ENCODE data around the gene CEPT1. TPM values are rescaled to one million over a fixed set of nuclear protein-coding genes. Genes with fewer than 3 reads are reported as not detected.
A peak's percentile ranks its signal among the peaks of the same experiment; 100 is the strongest.

CEPT1 gene
- total and polyA plus RNA-seq, 2 donors (not counting 3 experiments of a cell fraction or from before 2014, with no cell fraction given): 13.6 to 29.1 TPM

DNA sequence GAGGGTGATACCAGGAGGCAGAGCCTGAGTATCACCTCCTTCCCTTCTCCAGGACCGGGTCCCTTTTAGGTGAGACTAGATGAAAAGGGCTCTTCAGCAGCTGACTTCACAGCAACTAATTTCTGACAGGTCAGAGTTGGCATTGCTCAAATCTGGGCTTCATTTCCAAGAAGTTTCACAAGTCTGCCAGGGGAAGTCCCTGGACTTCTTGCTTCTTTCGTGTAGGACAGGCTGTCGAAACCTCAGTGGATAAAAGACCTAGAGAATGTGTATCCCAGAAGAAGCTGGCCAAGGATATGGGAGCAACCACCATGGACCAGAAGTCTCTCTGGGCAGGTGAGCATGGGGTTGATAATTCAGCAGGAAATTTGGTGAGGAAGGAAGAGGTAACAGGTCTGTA lies 87.4 kb downstream of the CEPT1 start, which contains the start of gene CHI3L2:
Gene CHI3L2, plus strand, starts transcription at position 280 of the 400 bp plus-strand sequence. Its CDS starts 17 bp downstream, at position 297.
- H3K4me3 ChIP-seq (replicated peaks in 1 of 3; ENCODE audit: insufficient read depth in 1 of 3, low read depth in 1 of 3, low read length in 3 of 3): no peak within 1 kb of the TSS
- H2AFZ ChIP-seq (ENCODE audit: low read depth, low read length): no peak within 1 kb of the TSS
- H3K9me1 ChIP-seq (replicated peaks; ENCODE audit: control insufficient read depth, extremely low read depth, insufficient read depth, low read length): no peaks in the 10 kb centered on the region
- H3K4me2 ChIP-seq (ENCODE audit: insufficient read depth, low read length): no peak within 1 kb of the TSS
- peaks cover 0 to 7% of the 10 kb centered on the region in 2 experiments for H3K27me3 ChIP-seq (ENCODE audit: control insufficient read depth in 2 of 2, insufficient read depth in 2 of 2, low read length in 2 of 2)
- DNase-seq (ENCODE audit: low read depth, low spot score): no peak
- H3K9ac ChIP-seq (replicated peaks; ENCODE audit: extremely low read depth, insufficient read depth, low read length): no peak within 1 kb of the TSS
- H3K36me3 ChIP-seq (ENCODE audit: control insufficient read depth in 2 of 2, extremely low read depth in 1 of 2, insufficient read depth in 2 of 2, low read length in 2 of 2): no peaks in the 10 kb centered on the region
- no peak within 1 kb of the TSS for H3K27ac ChIP-seq (ENCODE audit: insufficient read depth, low read depth, low read length)
- BruUV-seq (replicated peaks): no TSS peak
- no peaks in the 10 kb centered on the region for H3K4me1 ChIP-seq (ENCODE audit: control insufficient read depth, extremely low read depth, insufficient read depth, low read length)
- intact Hi-C loops (cut with micrococcal nuclease) (no loop called here), dilution Hi-C loops (cut with MboI; ENCODE audit: extremely low pct_ligation_motif_present, low sequenced_read_pairs) (no loop called here)
- H3K79me2 ChIP-seq (ENCODE audit: control insufficient read depth, insufficient read depth, low read length): no peaks in the 10 kb centered on the region
- TF ChIP-seq GATA2 (IDR thresholded peaks at IDR 0.05; ENCODE audit: insufficient read depth, insufficient read length, low read depth, low read length) (no peak), MYC (IDR thresholded peaks at IDR 0.05; ENCODE audit: low read depth, low read length) (no peak), POLR2AphosphoS5 (IDR thresholded peaks at IDR 0.05; ENCODE audit: insufficient read depth, low read depth, low read length) (no peak), POLR2A (IDR thresholded peaks at IDR 0.05; ENCODE audit: low read depth, low read length) (no peak)
- no peak for FAIRE-seq
- H4K20me1 ChIP-seq (replicated peaks; ENCODE audit: control insufficient read depth, extremely low read depth, insufficient read depth, low read length): no peaks in the 10 kb centered on the region
- ChIA-PET CTCF (interaction anchor here (0.8 kb wide), 1 partner anchor 172 kb away, joined by 4 read pairs; no protein-coding TSS in a partner anchor), POLR2A (no interaction called here)
- H3K9me3 ChIP-seq (replicated peaks; ENCODE audit: control insufficient read depth, insufficient read depth, low read length): no peaks in the 10 kb centered on the region

DNA sequence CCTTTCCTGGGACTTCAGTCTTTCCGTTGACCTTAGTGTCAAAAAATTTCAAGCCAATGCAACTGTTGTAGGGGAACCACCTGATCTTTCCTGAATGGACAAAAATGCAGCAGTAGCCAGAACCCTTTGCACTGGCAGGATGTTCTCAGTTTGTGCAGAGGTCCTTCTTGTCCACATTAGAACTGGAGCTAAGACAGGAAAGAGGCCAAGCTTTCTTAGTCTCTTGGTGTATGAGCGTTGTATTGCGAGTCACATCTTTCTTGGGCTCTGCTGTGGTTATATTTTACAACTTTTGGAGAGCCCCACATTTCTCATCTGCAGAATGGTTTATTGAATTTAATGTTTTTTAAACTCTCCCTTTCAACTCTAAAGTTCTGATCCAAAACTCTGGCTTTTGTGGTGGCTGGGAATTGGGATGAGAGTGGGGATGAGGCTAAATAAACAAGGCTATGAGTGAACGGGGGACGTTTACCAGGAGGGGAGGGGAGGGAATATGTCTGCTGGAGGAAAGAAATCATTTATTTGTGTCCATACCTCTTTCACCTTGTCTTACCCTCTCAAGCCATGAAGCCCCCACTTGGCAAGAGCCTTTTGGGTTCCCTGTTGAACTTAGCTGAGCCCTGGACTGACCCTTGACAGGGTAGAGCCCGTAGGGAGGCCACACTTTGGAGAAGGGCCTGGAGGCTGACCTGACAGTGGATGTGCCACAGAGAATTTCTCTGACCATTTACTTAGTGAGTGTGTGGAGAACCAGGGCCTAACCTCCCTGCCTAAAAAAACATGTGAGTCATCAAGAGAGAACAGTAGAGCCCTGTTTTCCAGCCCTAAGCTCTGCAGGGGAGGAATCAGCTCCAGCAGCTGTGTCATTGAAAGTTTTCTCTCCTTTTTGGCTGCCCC lies 88.1 kb downstream of the CEPT1 start:
- Histone ChIP-seq H3K79me2 (ENCODE audit: control insufficient read depth, insufficient read depth, low read length) (no peaks in the 10 kb centered on the region), H3K27ac (ENCODE audit: insufficient read depth, low read depth, low read length) (no peak overlapping the region), H3K9ac (replicated peaks; ENCODE audit: extremely low read depth, insufficient read depth, low read length) (no peak overlapping the region), H3K27me3 (ENCODE audit: control insufficient read depth in 2 of 2, insufficient read depth in 2 of 2, low read length in 2 of 2) (peaks cover 0 to 7% of the 10 kb centered on the region in 2 experiments), H3K9me1 (replicated peaks; ENCODE audit: control insufficient read depth, extremely low read depth, insufficient read depth, low read length) (no peaks in the 10 kb centered on the region), H3K4me3 (replicated peaks in 1 of 3; ENCODE audit: insufficient read depth in 1 of 3, low read depth in 1 of 3, low read length in 3 of 3) (no peak overlapping the region), H3K36me3 (ENCODE audit: control insufficient read depth in 2 of 2, extremely low read depth in 1 of 2, insufficient read depth in 2 of 2, low read length in 2 of 2) (no peaks in the 10 kb centered on the region), H4K20me1 (replicated peaks; ENCODE audit: control insufficient read depth, extremely low read depth, insufficient read depth, low read length) (no peaks in the 10 kb centered on the region), H3K4me1 (ENCODE audit: control insufficient read depth, extremely low read depth, insufficient read depth, low read length) (no peaks in the 10 kb centered on the region), H3K9me3 (replicated peaks; ENCODE audit: control insufficient read depth, insufficient read depth, low read length) (no peaks in the 10 kb centered on the region), H3K4me2 (ENCODE audit: insufficient read depth, low read length) (no peak overlapping the region), H2AFZ (ENCODE audit: low read depth, low read length) (no peak overlapping the region)
- ChIA-PET CTCF (interaction anchor here (0.8 to 1.1 kb wide), 4 partner anchors 21 to 172 kb away, joined by 3 to 4 read pairs (median 3); no protein-coding TSS in a partner anchor), POLR2A (no interaction called here)
- BruUV-seq (replicated peaks): no TSS peak
- FAIRE-seq (peak; percentile 49), DNase-seq (ENCODE audit: low read depth, low spot score) (peak; percentile 56)
- TF ChIP-seq POLR2AphosphoS5 (IDR thresholded peaks at IDR 0.05; ENCODE audit: insufficient read depth, low read depth, low read length) (no peak), FOS (IDR thresholded peaks at IDR 0.05; ENCODE audit: borderline replicate concordance, insufficient read depth, low read length) (peak; percentile 39)
- dilution Hi-C loops (cut with MboI; ENCODE audit: extremely low pct_ligation_motif_present, low sequenced_read_pairs) (no loop called here), intact Hi-C loops (cut with micrococcal nuclease) (no loop called here)

Data from endothelial cell of umbilical vein (primary cell).